Fibroblast of lung (primary cell): ENCODE results near the gene KCNN3. TPM values are rescaled to one million over a fixed set of nuclear protein-coding genes. Genes with fewer than 3 reads are reported as not detected.

Experiments used
- DNase-seq, 2 donors: peaks; one replicate each; pipeline versions ENCODE4 v3.0.0 to v3.0.0-alpha.2; 2010; ENCODE audit warnings: low read depth in 2 of 2
- H2AFZ ChIP-seq: 2 replicates; pipeline ENCODE4 v1.5.1; 2012; ENCODE audit warnings: low read length, control low read depth, inconsistent platforms
- H3K27ac ChIP-seq: 2 replicates; pipeline ENCODE4 v1.5.1; 2011; ENCODE audit warnings: low read length, control low read depth; ENCODE audit not compliant: insufficient read depth
- H3K27me3 ChIP-seq: 2 replicates; pipeline ENCODE4 v1.5.1; 2011; ENCODE audit warnings: mild to moderate bottlenecking, low read length; ENCODE audit not compliant: control insufficient read depth, insufficient read depth
- H3K36me3 ChIP-seq: 2 replicates; pipeline ENCODE4 v1.5.1; 2011; ENCODE audit warnings: low read length; ENCODE audit not compliant: control insufficient read depth, insufficient read depth
- H3K4me1 ChIP-seq: 2 replicates; pipeline ENCODE4 v1.5.1; 2011; ENCODE audit warnings: low read length; ENCODE audit not compliant: control insufficient read depth, insufficient read depth; ENCODE audit errors: extremely low read depth
- H3K4me2 ChIP-seq: 2 replicates; pipeline ENCODE4 v1.5.1; 2011; ENCODE audit warnings: low read length, control low read depth; ENCODE audit not compliant: insufficient read depth; ENCODE audit errors: extremely low read depth
- H3K4me3 ChIP-seq, 4 experiments: fragments of 200-600 bp in 1 of 4; sonication (generic) in 1 of 4; replicated peaks in 1 of 4; 2 replicates each; pipeline ENCODE4 v1.5.1; 2011 to 2016; ENCODE audit warnings: low read length in 4 of 4, low read depth in 3 of 4, mild to moderate bottlenecking in 3 of 4, control low read depth in 2 of 4, inconsistent platforms in 1 of 4, mixed read lengths in 1 of 4; ENCODE audit not compliant: insufficient read depth in 1 of 4; ENCODE audit errors: control extremely low read depth in 1 of 4
- H3K79me2 ChIP-seq: 2 replicates; pipeline ENCODE4 v1.5.1; 2012; ENCODE audit warnings: mild to moderate bottlenecking, low read length, inconsistent platforms; ENCODE audit not compliant: control insufficient read depth, insufficient read depth
- H3K9ac ChIP-seq: 2 replicates; pipeline ENCODE4 v1.5.1; 2011; ENCODE audit warnings: mild to moderate bottlenecking, low read length, control low read depth; ENCODE audit not compliant: insufficient read depth
- H3K9me3 ChIP-seq: 2 replicates; pipeline ENCODE4 v1.5.1; 2012; ENCODE audit warnings: low read depth, low read length; ENCODE audit not compliant: control insufficient read depth, insufficient read depth
- H4K20me1 ChIP-seq: 2 replicates; pipeline ENCODE4 v1.5.1; 2011; ENCODE audit warnings: low read length; ENCODE audit not compliant: control insufficient read depth, insufficient read depth; ENCODE audit errors: extremely low read depth
- EZH2 ChIP-seq: IDR thresholded peaks from 2 replicates; pipeline ENCODE4 v1.5.1; 2012; ENCODE audit warnings: low read length, control low read depth, mild to moderate bottlenecking; ENCODE audit errors: missing control alignments
- polyA plus RNA-seq, 2 donors: library from polyadenylated mRNA; depleted of rRNA in 1 of 2; stranded (reverse) in 1 of 2; unstranded in 1 of 2; fragments of >200 nt; gene quantifications; 2 replicates each; pipeline ENCODE4 v1.2.1, GENCODE V29; 2011 to 2012; ENCODE audit warnings: missing spikeins in 1 of 2
- total RNA-seq: library from RNA; depleted of rRNA; stranded (reverse); fragments of >200 nt; gene quantifications from 2 replicates; pipeline ENCODE4 v1.2.1, GENCODE V29; 2014
- TF ChIP-seq, protein P1 (sequence below), 2 donors: IDR thresholded peaks in 1 of 2; conservative IDR thresholded peaks in 1 of 2; 1 replicate in 1 of 2; 2 replicates in 1 of 2; pipeline ENCODE4 v1.5.1; 2011 to 2012; ENCODE audit warnings: low read length in 2 of 2, control low read depth in 1 of 2, inconsistent platforms in 1 of 2, low read depth in 1 of 2, mild to moderate bottlenecking in 1 of 2

The KCNN3 gene
- total and polyA plus RNA-seq, 2 donors (not counting 1 experiment from before 2014, with no cell fraction given): not detected

DNA sequence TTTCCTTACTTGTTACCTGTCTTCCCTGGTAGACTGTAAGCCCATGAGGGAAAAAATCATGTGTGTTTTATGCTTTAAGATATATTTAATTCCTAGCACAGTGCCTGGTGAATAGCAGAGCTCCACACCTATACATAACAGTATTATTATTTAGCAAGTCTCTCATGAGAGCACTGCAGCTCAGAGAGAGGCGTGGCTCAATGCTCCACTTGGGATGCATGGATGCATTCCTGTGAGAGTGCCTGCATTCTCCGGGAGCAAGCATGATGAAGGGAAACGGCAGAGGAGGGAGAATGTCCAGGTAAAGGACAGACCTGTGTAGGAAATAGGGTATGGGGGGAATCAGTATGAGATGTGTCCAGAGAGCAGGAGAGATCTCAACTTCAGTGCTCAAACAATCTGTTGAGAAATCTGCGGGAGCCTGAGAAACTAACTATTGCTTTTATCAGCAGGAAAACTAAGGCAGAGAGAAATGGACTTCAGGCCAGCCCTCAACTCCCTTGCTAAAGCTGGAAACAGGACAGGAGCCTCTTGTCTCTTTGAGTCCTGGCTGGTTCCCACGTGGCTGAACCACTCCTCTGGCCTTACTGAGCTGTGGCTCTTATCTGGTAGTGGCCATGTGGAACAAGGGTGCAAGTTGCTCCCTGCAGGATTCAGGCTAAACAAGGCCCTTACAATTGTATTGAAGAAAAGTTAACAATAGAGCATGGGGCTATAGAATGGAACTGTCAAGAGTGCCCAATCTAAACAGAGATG is 113.1 kb downstream of the KCNN3 start:
- H3K27ac ChIP-seq: no peak overlapping the region
- no peak overlapping the region for H3K4me3 ChIP-seq
- no peak overlapping the region for H2AFZ ChIP-seq
- no peaks in the 10 kb centered on the region for H3K36me3 ChIP-seq
- H3K4me1 ChIP-seq: no peaks in the 10 kb centered on the region
- H3K27me3 ChIP-seq: peaks cover 17% of the 10 kb centered on the region
- no peaks in the 10 kb centered on the region for H3K9me3 ChIP-seq
- TF ChIP-seq, protein P1, sequence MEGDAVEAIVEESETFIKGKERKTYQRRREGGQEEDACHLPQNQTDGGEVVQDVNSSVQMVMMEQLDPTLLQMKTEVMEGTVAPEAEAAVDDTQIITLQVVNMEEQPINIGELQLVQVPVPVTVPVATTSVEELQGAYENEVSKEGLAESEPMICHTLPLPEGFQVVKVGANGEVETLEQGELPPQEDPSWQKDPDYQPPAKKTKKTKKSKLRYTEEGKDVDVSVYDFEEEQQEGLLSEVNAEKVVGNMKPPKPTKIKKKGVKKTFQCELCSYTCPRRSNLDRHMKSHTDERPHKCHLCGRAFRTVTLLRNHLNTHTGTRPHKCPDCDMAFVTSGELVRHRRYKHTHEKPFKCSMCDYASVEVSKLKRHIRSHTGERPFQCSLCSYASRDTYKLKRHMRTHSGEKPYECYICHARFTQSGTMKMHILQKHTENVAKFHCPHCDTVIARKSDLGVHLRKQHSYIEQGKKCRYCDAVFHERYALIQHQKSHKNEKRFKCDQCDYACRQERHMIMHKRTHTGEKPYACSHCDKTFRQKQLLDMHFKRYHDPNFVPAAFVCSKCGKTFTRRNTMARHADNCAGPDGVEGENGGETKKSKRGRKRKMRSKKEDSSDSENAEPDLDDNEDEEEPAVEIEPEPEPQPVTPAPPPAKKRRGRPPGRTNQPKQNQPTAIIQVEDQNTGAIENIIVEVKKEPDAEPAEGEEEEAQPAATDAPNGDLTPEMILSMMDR (conservative IDR thresholded peaks at IDR 0.05 in 1 of 2, IDR thresholded peaks at IDR 0.05 in 1 of 2; ENCODE audit: low read depth in 1 of 2, low read length in 2 of 2): no peak
- no peak for TF ChIP-seq EZH2
- no peaks in the 10 kb centered on the region for H3K79me2 ChIP-seq
- no peak overlapping the region for H3K9ac ChIP-seq
- H3K4me2 ChIP-seq: no peak overlapping the region
- H4K20me1 ChIP-seq: no peaks in the 10 kb centered on the region
- DNase-seq: no peak

DNA sequence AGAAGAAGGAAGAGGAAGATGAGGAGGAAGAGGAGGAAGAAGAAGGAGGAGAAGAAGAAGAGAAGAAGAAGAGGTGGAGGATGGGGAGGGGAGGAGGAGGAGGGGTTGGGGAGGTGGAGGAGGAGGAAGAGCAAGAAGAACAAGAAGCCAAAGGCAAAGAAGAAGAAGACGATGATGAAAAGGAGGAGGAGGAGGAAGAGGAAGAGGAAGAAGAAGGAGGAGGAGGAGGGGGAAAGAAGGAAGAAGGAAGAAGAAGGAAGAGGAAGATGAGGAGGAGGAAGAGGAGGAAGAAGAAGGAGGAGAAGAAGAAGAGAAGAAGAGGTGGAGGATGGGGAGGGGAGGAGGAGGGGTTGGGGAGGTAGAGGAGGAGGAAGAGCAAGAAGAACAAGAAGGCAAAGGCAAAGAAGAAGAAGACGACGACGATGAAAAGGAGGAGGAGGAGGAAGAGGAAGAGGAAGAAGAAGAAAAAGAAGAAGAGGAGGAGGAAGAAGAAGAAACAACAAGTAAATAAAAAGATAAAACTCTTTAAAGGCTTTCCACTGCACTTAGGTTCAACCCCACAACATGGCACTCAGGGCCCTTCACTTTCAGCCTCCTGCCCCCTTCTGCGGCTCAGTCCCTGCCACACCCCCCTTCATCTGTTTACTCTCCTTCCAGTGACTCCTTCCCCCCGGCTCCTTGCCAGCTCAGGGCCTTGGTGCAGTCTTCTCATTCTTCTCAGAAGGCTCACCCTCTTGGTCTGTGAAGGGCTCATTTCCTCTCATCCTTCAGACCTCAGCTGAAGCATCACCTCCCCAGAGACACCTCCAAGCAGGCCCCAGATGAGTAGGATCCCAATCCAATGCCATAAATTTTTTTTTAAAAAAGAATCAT is 114.0 kb downstream of the KCNN3 start:
- Histone ChIP-seq H3K79me2 (no peaks in the 10 kb centered on the region), H3K36me3 (no peaks in the 10 kb centered on the region), H3K9ac (no peak overlapping the region), H3K4me2 (no peak overlapping the region), H3K27ac (no peak overlapping the region), H2AFZ (no peak overlapping the region), H3K4me1 (no peaks in the 10 kb centered on the region), H3K9me3 (no peaks in the 10 kb centered on the region), H3K27me3 (peaks cover 22% of the 10 kb centered on the region), H4K20me1 (no peaks in the 10 kb centered on the region), H3K4me3 (no peak overlapping the region)
- no peak for TF ChIP-seq EZH2
- TF ChIP-seq, protein P1 (conservative IDR thresholded peaks at IDR 0.05 in 1 of 2, IDR thresholded peaks at IDR 0.05 in 1 of 2; ENCODE audit: low read depth in 1 of 2, low read length in 2 of 2): no peak
- peak in 1 of 2 donors; percentile 62 for DNase-seq

DNA sequence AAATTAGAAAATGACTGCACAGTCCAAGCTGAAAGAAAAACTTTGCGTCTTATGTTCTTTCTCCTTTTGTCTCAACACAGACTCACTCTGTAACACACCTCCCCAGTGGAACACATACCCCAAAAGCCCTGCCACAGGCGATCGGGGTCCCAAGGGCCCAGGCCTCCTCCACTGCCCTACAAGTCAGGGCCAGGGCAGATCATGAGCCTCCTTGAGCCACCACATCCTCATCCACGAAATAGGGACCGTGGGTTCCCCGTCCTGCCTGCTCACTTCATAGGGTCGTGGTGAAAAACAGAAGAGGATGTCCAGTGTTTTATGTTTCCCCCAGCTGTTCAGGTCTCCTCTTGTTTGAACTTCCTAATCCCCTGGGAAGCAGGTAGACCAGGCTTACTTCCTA is 116.7 kb downstream of the KCNN3 start:
- Histone ChIP-seq H3K4me2 (no peak overlapping the region), H3K27me3 (peaks cover 23% of the 10 kb centered on the region), H3K9ac (no peak overlapping the region), H3K4me3 (no peak overlapping the region), H3K27ac (no peak overlapping the region), H2AFZ (no peak overlapping the region), H3K4me1 (no peaks in the 10 kb centered on the region), H3K36me3 (no peaks in the 10 kb centered on the region), H4K20me1 (no peaks in the 10 kb centered on the region), H3K9me3 (no peaks in the 10 kb centered on the region), H3K79me2 (no peaks in the 10 kb centered on the region)
- TF ChIP-seq, protein P1 (conservative IDR thresholded peaks at IDR 0.05 in 1 of 2, IDR thresholded peaks at IDR 0.05 in 1 of 2; ENCODE audit: low read depth in 1 of 2, low read length in 2 of 2): no peak
- TF ChIP-seq EZH2: no peak
- DNase-seq: no peak
